GM06990 (cell line): ENCODE measurements around the gene N4BP2.
A peak's percentile ranks its signal among the peaks of the same experiment; 100 is the strongest.

ENCODE experiments used
- DNase-seq: peaks from one replicate; pipeline ENCODE4 v3.0.0-alpha.2; 2011; ENCODE audit not compliant: insufficient read length; ENCODE audit errors: extremely low read depth
- H3K27me3 ChIP-seq: replicated peaks from 2 replicates; pipeline ENCODE4 v1.6.0; 2011; ENCODE audit warnings: low read length; ENCODE audit not compliant: control insufficient read depth, insufficient read depth
- H3K36me3 ChIP-seq: 2 replicates; pipeline ENCODE4 v1.5.1; 2011; ENCODE audit warnings: low read length; ENCODE audit not compliant: control insufficient read depth, insufficient read depth
- H3K4me3 ChIP-seq: replicated peaks from 2 replicates; pipeline ENCODE4 v1.5.1; 2011; ENCODE audit warnings: low read depth, mild to moderate bottlenecking, control low read depth, low read length
- CTCF ChIP-seq: IDR thresholded peaks from 2 replicates; pipeline ENCODE4 v1.5.1; 2011; ENCODE audit warnings: low read length, control low read depth, mild to moderate bottlenecking, inconsistent platforms; ENCODE audit not compliant: insufficient read depth, poor library complexity, severe bottlenecking

The N4BP2 gene

GRCh38 chr4:40199999-40200874 is 143.6 kb downstream of the N4BP2 start:
- DNase-seq = peak; percentile 77
- TF ChIP-seq CTCF = no peak
- H3K4me3 ChIP-seq = peak overlapping the region; percentile 89
- no peaks in the 10 kb centered on the region for H3K27me3 ChIP-seq
- H3K36me3 ChIP-seq = peaks cover 1% of the 10 kb centered on the region; the same call in 1 of the 2 replicates

- peaks cover 1% of the 10 kb centered on the region; the same call in 1 of the 2 replicates for H3K36me3 ChIP-seq
- peak overlapping the region; percentile 89 for H3K4me3 ChIP-seq
- DNase-seq = peak; percentile 54
- no peaks in the 10 kb centered on the region for H3K27me3 ChIP-seq
- TF ChIP-seq CTCF = no peak
Measured at GRCh38 chr4:40200875-40201801, 144.5 kb downstream of the N4BP2 start.

- peak overlapping the region; percentile 89 for H3K4me3 ChIP-seq
- H3K36me3 ChIP-seq = peaks cover 1% of the 10 kb centered on the region; the same call in 1 of the 2 replicates
- no peak for TF ChIP-seq CTCF
- no peak for DNase-seq
- H3K27me3 ChIP-seq = no peaks in the 10 kb centered on the region
Measured at GRCh38 chr4:40201898-40202297, 145.2 kb downstream of the N4BP2 start.

- TF ChIP-seq CTCF = no peak
- H3K36me3 ChIP-seq = peaks cover 1% of the 10 kb centered on the region
- peak overlapping the region; percentile 89 for H3K4me3 ChIP-seq
- no peaks in the 10 kb centered on the region for H3K27me3 ChIP-seq
- no peak for DNase-seq
Measured at GRCh38 chr4:40202474-40202873, 145.8 kb downstream of the N4BP2 start.

GRCh38 chr4:40204507-40205258 is 148.0 kb downstream of the N4BP2 start:
- Histone ChIP-seq H3K36me3 (peaks cover 3% of the 10 kb centered on the region), H3K4me3 (peak overlapping the region; percentile 89), H3K27me3 (no peaks in the 10 kb centered on the region)
- no peak for TF ChIP-seq CTCF
- DNase-seq = no peak
